ENCODE results near the gene FAM72D.
"Not testable (repeated sequence)": the region's sequence is repeated elsewhere in the genome, so short reads cannot be mapped to it uniquely, and the experiment has no call there.

The FAM72D gene

DNA sequence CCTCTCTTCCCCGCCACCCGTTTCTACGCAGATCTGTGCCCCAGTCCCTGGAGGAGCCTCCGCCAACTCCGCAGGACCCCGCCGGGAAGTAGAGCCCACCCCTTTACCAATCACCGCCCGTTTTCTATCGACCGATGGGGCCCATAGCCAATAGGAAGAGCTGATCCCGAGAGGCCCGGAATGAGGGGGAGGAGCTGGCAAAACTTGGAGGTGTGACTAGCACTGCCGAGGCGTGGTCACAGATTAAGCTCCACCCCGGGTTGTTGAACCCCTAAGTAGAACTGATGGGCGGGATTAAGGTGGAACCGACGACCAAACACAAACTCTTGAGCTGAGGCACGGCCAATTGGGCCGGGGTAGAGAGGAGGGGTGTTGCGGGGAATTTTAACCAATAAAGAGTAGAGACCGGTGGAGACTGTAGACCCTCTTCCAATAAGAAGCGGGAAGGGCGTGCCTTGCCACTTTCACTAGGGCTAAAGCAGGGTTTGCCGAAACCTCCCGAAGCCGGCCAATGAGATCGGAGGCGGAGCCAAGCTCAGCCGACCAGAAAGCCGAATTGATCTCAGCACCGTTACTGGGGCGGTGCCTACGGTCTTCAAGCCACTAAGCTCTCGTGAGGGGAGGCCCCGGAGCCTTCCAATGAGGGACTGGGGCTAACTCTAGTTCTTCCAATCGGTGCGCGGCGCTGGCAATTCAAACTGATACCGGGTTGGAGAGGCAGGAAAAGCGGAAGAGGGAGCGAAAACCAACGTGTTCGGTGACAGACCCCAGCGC lies at the start of gene FAM72D, which contains the start of gene SRGAP2B:
Gene FAM72D, plus strand, starts transcription at position 691 of the 774 bp plus-strand sequence. CDS start 874 bp downstream, outside the sequence.
Gene SRGAP2B, minus strand, starts transcription at position 45 of the 774 bp plus-strand sequence. CDS start 2,427 bp downstream, outside the sequence.
- not testable (repeated sequence) for DNase-seq

DNA sequence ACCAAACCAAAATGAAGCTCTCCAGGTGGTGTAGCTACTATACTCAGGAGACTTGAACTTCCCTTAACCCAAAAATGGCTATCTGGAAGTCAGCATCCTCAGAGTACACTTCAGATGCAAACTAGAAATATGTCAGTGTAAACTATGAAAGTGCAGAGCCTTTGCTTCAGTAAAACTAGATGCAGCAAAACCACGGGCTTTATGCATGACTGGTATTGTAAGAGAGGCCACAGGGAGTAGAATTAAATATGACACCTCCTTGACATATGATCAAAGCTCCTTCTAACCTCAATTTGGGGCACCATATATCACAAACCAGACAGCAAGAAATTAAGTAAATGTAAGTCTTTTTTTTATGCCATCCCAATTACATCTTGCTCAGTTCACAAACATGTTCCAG lies 48.2 kb upstream of the FAM72D start:
- DNase-seq = not testable (repeated sequence)

DNA sequence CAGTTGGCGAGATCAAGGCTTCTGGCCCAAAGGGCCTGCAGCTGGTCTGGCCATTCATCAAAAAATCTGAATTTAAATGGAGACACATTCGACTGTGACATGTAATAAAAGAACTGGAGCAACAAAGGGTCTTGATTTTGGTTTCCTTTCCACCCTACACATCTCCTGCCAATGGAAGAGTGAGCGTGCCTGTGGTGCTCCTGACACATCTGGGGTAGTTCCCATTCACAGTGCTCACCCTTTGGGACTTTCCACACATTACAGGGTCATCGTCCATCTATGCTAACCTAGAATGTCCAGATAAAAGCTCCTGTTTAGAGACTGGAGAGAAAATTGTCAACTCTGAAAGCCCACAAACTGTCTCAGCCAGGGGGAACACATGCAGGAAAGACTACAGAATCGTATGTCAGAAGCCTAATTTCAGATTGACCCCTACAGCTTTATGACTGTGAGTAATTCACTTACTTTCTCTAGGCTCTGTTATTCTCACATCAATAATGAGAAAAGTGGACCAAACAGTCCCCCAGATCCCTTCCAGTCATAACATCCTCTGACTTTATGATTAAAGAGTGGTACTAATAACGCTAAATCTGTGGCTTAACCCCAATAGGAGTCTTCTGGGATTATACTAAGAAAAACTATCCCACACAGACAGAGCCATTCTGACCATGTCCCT lies 47.5 kb upstream of the FAM72D start:
- not testable (repeated sequence) for DNase-seq

DNA sequence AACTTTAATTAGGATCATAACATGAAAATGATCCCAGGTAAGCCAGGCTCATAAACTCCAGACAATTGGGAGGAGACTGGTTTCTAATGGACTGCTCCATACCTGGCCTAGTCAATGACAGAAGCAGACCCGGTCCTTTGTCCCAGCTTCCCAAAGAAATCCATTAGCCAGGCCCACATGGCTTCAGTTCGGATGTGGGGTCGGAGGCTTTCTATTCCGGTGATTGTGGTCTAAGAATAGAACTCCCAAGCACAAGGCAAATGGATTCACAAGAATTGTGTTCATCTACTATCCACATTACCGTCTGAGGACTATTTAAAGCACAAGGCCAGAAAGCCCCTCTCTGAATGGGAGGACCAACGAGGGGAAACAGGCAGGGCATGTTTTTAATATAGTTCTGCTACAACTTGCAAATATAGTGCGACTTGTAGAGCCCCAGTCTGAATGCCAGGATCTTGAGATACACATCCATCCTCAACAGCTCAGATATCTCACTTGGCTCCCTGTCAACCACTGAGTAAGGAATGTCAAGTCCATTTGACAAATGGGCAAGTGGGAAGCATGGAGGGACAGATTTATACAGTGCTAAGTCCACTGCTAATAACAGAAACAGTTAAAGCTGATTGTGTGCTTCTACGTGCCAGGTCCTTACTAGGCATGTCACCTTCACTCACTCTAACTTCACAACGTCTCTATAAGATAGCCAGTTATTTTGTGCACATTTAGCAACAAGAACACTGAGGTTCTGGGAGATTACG lies 43.6 kb upstream of the FAM72D start:
- DNase-seq = not testable (repeated sequence)

DNA sequence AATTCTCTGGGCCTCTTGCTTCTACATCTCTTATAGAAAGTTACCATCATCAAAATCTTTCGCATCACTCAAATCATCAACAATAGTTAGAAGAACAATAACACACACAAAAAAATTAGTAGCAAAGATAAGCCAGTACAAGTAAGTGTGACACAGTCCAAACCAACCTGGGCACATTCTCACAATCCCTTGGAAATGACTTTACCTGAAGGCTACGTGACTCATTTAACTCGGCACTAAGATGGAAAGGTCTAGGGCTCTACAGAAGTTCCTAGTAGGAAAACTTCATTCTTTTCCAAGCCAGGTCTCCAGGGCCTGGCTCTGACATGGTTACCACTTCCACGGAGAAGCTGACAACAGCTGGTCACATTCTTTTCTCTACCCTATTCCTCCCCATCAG lies 42.3 kb upstream of the FAM72D start:
- DNase-seq = not testable (repeated sequence)

DNA sequence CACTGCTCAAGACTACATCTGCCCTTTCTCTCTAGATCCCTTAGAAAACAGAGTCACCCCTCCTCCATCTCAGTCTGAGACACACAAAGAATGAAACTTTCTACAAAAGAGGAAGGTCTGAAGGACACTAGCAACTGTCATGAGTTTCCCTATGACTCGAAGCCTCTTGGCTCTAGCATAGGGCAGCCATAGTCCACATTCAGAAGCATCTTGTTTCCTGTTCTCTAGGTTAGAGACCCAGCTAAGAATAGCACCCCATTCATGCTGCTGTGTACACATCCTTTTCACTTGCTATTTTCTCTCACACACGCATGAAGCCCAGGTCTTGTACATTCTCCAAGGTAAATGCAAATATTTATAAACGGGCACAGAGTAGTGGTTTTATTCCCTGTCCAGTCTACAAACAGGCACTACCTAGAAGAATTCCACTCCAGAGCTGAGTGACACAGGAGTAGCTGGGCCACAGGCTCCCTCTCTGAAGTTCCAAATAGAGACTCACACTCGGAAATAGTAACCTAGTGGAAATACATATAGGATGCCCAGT lies 40.5 kb upstream of the FAM72D start:
- not testable (repeated sequence) for DNase-seq

DNA sequence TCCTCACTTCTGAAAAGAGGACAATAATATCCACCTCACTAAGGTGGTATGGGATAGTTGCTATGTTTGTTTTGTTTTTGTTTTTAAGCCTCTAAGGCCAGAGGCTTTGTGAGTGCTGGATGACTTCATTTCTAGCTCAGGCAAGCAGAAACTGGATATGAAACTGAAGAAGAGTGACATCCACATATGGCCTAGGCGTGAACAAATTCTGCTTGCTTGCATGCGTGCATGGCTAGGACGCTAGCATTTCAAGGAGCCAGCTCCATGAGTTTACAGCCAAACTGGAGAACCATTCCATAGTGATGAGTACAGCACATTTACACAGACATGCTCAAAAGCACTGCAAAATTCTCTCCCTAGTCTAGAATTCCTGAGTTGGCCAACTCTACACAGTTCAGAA lies 37.6 kb upstream of the FAM72D start:
- DNase-seq = not testable (repeated sequence)

DNA sequence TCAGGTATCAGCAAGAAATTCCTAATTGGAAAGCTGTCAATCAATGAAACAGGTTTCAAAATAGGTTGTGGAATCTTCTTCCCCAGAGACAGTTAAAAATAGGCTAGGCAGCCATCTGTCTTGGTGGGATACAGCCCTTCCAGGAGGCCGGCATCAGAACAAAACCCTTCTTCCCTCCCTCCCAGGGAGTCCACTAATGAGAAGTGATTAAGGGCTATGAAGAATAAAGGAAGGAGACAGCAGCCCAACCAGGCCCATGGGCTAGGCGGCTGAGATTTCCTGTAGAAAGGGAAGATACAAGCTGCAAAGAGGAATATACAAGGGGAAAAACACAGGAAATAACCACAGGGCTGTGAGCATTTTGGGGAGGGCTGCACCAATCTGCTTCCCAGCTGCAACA lies 32.5 kb upstream of the FAM72D start:
- DNase-seq = not testable (repeated sequence)

DNA sequence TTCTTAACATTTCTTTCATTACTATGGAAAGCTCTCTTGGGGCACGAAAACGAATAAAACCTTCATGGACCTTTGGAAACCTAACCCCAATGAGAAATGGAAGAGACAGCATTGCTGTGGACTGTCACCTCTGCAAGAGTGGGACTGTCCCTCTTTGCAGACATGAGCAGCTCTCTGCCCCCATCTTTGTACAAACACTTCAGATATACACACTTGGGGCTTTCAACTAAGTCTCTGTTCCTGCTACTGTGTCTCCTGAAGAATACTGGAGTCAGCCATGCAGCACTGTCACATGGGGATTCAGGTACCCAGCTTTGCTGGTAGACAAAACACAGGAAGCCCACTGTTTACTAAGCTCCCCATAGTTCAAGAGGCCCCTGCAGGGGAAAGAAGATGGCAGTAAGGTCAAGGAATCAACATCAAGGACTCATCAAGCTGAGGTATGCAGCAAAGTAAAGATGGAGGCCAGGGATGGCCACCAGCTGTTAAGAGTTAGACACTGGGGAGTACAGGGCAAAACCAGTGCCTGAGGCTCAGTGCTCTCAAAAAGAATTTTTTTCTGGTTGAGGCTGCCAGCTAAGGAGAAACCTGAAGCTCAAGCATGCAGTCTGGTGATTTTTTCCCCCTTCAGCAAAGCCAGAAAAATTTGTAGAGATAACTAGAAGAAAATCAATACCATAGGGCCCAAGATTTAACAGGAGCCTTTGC lies 31.7 kb upstream of the FAM72D start:
- not testable (repeated sequence) for DNase-seq

DNA sequence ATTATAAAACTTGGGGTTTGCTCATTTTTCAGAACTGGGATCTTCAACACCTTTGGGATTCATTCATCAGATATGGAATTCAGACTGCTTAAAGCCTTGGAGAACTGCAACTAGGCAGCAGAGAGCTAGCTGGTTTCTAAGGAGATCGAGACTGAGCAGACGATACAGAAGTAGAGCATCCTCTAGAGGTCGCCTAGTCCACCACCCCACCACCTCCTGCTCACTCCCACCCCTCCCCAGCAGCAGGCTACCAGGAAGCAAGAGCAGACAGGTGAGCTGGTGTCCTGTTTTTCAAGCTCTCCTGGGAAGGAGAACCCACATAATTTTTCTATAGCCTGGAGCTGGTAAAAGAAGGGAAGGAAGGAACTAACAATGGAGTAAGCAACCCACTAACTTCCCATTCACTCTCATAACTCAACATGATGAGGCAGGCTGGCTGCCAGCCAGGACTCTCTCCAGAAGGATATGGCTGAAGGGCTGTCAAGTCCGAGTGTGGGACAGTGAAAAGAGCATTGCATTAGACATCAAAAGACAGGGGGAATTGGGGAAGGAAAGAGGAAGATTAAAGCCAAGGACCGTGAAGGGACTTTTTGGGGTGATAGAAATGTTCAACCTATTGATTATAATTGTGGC lies 30.5 kb upstream of the FAM72D start:
- DNase-seq = not testable (repeated sequence)

DNA sequence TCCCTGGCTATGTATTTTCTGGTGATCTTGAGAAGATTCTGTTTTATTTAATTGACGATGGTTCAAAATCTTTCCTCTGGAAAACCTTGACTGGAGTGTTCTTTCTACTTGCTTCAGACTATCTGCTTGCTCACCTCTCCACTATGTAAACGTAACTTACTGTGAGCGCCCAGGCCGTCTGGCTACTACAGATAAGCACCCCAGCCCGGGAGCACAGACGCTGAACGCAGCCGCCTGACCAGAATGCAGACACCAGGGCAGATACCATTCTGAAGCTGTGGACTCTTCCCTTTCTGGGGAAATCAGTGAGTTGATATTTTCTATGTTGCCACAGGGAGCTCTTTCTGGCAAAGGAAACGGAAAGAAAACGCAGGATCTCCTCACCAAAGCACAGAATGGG lies 29.3 kb upstream of the FAM72D start:
- not testable (repeated sequence) for DNase-seq

DNA sequence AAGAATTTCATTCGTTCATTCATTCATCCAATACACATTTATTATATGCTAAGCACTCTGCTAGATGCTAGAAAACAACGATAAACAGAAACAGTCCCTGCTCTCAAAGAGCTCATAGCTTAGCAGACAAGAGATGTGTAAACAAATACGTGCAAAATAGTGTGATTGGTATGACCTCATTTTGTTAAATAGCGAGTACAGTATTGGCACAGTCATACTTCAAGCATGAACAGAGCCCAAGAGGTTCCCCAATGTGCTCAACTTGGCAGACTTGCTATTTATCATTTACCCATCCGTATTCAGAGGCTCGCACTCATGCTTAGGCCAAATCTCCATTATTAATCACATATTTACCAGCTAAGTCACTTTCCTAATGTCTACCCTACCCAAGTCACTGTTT lies 24.2 kb upstream of the FAM72D start:
- not testable (repeated sequence) for DNase-seq

DNA sequence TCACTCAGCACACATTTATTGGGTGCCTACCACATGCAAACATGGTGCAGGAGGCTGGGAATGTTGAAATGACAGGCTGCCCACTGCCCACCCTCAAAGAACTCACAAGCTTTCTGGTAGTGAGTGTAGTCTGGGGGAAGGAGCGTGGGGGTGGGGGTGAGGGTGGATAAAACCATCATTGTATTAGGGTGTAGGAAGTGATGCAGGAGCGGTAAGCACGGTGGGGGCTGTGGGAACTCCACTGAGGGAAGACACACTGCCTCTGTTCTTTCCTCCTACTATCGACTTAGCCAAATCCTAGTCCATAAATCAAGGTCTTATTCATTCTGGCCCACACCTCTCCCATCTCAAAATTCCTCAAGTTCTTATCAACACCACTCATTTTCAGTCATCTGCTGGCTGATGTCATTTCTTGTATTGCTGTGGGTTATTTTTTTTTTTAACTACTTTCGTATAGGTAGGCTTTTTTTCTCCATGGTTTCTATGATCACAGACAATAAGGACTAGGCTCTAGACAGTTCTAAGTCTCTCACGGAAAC lies 21.7 kb upstream of the FAM72D start:
- not testable (repeated sequence) for DNase-seq

DNA sequence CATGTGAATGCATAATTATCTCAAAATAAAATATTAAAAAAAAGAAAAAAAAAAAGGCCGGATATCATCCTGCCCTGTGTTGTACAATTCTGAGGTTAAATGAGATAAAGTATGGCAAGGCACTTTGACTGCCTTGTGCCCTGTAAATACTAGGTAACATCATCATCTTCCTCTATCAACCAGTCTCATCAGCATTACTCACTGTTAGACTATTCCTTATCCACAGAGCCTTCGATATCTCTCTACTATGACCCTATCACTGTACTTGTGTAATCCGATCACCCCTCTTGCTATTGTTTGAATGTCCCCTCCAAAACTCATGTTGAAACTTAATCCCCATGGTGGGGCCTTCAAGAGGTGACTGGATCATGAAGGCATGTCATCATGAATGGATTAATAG lies 18.9 kb upstream of the FAM72D start:
- DNase-seq = not testable (repeated sequence)

DNA sequence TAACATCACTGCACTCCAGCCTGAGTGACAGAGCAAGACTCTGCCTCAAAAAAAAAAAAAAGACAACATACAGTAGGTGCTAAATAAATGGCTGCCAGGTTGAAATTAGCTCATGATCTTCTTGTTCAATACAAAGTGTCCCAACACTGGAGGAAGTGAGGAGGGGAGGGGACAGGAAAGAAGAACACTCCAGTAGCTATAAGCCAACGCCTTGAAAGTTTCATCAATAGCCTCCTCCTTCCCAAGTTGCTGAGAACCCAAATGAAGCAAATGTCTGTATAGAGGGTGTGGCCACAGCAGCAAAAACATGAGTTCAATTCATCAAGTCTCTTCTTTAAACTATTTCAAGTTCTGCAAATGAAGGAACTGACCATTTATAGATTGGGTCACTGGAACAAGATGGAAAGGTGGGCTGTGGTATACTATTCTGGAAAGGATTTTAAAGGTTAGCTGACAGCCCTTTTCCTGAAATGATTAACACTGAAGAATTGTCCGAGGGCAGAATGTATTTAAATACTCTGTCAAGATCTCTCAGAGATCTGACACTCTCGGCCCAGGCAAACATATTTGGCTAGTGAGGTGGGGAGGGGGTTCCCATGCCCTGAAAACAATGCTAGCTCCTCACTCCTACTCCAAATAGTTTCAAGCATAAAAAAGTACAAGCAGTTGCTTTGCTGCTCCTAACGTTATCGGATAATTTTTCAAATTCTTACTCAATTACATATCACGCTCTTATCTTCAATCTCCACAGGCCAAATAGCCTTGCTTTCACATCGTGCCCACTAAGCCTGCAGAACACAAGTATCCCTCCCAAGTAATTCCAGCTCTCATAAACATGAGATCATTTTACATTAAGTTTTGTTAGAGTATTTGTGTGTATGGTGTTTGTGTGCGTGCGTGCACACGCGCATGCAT lies 17.6 kb upstream of the FAM72D start:
- not testable (repeated sequence) for DNase-seq

DNA sequence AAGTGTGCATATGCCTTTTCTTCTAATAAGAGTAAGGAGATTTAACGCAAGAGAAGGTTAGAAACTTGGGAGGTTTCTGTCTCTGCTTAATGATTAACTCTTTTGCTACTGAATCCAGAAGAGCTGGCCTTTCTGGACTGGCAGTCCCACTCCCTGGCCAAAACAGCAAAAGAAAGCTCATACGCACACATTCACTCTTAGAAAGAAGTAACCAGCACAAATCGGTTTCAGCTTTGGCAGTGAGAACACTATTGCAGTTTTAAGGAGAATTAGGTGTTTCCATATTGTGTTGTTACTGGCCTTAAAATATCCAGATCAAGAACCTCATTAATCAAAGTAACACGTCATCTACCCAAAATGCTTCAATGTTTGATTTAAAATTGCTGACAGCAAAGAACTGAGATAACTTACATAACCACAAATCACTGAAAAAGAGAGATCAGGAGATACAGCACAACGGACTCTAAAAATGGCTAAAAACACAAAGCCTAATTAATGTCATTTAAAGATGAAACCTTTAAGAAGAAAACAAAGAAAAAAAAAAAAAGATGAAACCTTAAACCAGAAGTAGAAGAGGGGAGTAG lies 16.9 kb upstream of the FAM72D start:
- not testable (repeated sequence) for DNase-seq

DNA sequence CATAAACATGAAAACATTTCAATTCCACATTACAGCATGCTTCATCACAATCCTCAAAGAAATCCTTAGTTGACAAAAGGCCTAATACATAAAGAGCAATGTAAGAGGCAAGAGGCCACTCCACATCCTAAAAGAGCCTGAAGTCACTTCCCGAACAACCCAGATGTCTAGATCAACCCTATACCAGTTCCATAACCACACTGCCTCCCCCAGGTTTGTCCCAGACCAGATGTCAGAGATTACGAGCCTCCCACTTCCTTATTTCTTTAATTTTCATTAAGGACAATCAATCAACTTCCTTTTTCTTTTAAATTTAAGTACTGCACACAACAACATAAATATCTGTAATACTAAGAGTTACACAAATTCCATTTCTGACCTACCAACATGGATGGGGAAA lies 16.0 kb upstream of the FAM72D start:
- not testable (repeated sequence) for DNase-seq

DNA sequence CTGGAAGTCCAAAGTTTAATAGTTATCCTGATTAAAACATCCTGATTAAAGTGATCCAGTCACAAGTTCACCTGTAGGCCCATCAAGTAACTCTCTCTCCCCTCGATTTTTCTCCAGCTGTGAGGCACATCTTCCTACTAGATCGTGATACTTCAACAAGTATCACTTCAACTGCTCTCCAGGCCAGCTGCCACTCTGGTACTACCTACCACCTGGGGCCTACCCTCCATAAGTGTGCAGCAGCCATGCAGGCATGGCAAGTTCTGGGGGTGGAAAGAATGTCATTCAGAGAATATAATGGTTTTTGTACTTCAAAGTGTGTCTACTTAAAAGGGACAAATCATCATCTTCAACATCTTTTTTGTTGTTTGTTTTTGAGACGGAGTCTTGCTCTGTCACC lies 15.6 kb upstream of the FAM72D start:
- DNase-seq = not testable (repeated sequence)

DNA sequence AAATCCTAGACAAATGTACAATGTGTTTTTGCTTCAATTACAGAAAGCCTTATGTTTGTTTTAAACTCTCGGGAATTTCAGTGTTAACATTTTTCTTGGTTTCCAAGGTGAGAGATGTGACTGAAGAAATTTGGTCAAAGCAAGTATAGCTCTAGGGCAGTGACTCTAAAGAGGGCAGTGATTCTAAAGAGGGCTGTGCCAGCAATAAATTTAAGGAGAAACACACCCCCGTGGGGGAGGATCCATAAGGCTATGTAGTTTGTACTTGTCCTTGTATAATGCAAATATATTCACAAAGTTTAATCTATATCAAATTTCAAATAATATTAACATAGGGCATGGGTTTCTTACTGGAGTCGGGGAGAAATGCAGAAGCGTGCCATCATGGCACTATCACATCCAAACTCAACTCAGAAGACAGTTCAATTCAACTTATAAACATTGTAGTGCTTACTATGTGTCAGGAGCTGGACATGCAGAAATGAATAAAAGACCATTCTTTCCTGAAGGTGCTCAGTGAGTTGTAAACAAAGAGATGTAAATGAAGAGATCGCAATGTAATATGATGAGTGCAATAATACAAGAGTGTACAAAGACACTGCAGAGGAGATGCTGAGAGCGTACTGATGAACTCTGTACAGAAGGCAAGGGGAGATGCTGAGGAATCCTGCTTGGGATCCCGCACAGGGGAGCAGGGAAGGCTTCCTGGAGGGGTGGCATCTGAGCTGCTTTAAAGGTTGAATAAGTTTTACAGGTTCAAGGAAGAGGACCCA lies 13.1 kb upstream of the FAM72D start:
- DNase-seq = not testable (repeated sequence)

Measured in midbrain (tissue), 1 donor.